Measurements from ENCODE around the gene LYL1. TPM values are rescaled to one million over a fixed set of nuclear protein-coding genes. Genes with fewer than 3 reads are reported as not detected.

Gene LYL1
- total and polyA plus RNA-seq, 2 of the 4 experiments (the other 2 are of a cell fraction) = 0.36 to 0.39 TPM

- peak; percentile 24 for DNase-seq
- dilution Hi-C loops (cut with HindIII; ENCODE audit: low sequenced_read_pairs, unreplicated experiment) = no loop called here
- peak overlapping the region; percentile 100 for H3K27ac ChIP-seq (ENCODE audit: insufficient read depth, low read length)
Observed at GRCh38 chr19:13051557-13052165, 51.0 kb downstream of the LYL1 start.

More at GRCh38 chr19:13051557-13052165, 51.0 kb downstream of the LYL1 start:
- TF ChIP-seq MXI1 (IDR thresholded peaks at IDR 0.05; ENCODE audit: borderline replicate concordance, low read depth, low read length) (0 out of 2 replicates have a peak, but pooled peaks have one; percentile 13), CHD1 (IDR thresholded peaks at IDR 0.05; ENCODE audit: low read depth, low read length) (no peak), RFX5 (IDR thresholded peaks at IDR 0.05; ENCODE audit: low read depth, low read length) (no peak), MAZ (IDR thresholded peaks at IDR 0.05; ENCODE audit: borderline replicate concordance, low read depth, low read length) (peak; percentile 27; the same call in 1 of the 2 replicates)
- H2BK5ac ChIP-seq (ENCODE audit: low read depth, low read length, poor library complexity, severe bottlenecking) = peak overlapping the region; percentile 100
- POLR2A ChIA-PET (ENCODE audit: unreplicated experiment) = interaction anchor here (0.5 kb wide), 1 partner anchor 1496 kb away, joined by 7 read pairs; no protein-coding TSS in a partner anchor
- H4K20me1 ChIP-seq (ENCODE audit: insufficient read depth, low read length) = peaks cover 15% of the 10 kb centered on the region
- H3K56ac ChIP-seq (ENCODE audit: extremely low read depth, insufficient read depth, low read length) = no peak overlapping the region
- CTCF ChIA-PET = interaction anchor here (0.8 kb wide), 1 partner anchor 9 kb away, joined by 3 read pairs; no protein-coding TSS in a partner anchor
- intact Hi-C loops (cut with micrococcal nuclease) (no loop called here), in situ Hi-C loops (cut with MboI; ENCODE audit: low sequenced_read_pairs) (no loop called here)
- peak overlapping the region; percentile 100 for H4K91ac ChIP-seq (ENCODE audit: insufficient read depth, low read depth, low read length)
- peaks cover 47 to 89% of the 10 kb centered on the region in 2 experiments for H3K79me1 ChIP-seq (ENCODE audit: low read depth in 1 of 2, low read length in 2 of 2)
- H4K5ac ChIP-seq (ENCODE audit: low read depth, low read length) = peak overlapping the region; percentile 16; the same call in 1 of the 2 replicates
- ATAC-seq (ENCODE audit: low read depth) = no peak
- 9% methylated on average over 19 of the region's 23 CpGs; no CpG with 5 or more reads in 1 of the 2 experiments for WGBS, 2 experiments (ENCODE audit: extremely low coverage in 2 of 2, insufficient read length in 1 of 2)
- H2BK20ac ChIP-seq (ENCODE audit: low read depth, low read length) = peak overlapping the region; percentile 98; the same call in 1 of the 2 replicates
- H2AK5ac ChIP-seq (ENCODE audit: low read depth, low read length) = peak overlapping the region; percentile 98
- no peak overlapping the region for H3K18ac ChIP-seq (ENCODE audit: low read depth, low read length)
- H4K8ac ChIP-seq (ENCODE audit: low read depth in 2 of 2, low read length in 2 of 2) = peak overlapping the region; percentile 61 to 100; a peak in 3 of 4 replicates
- peaks cover 37% of the 10 kb centered on the region for H3K9me1 ChIP-seq (ENCODE audit: insufficient read depth, low read length)
- peaks cover 16% of the 10 kb centered on the region for H3K36me3 ChIP-seq (ENCODE audit: control insufficient read depth, insufficient read depth, low read length)
- H2BK120ac ChIP-seq (ENCODE audit: low read depth, low read length) = peak overlapping the region; percentile 99
- H3K4me3 ChIP-seq (ENCODE audit: insufficient read depth, low read depth, low read length) = no peak overlapping the region
- H3K23ac ChIP-seq (ENCODE audit: low read depth, low read length) = peak overlapping the region; percentile 72; the same call in 1 of the 2 replicates
- H2AK9ac ChIP-seq (replicated peaks; ENCODE audit: low read depth, low read length, poor library complexity) = peak overlapping the region; percentile 93
- H2AFZ ChIP-seq (replicated peaks; ENCODE audit: low read length, poor library complexity) = peak overlapping the region; percentile 78
- H3K9me3 ChIP-seq (ENCODE audit: control insufficient read depth, insufficient read depth, low read length) = no peaks in the 10 kb centered on the region
- H2BK15ac ChIP-seq (ENCODE audit: low read depth, low read length) = peak overlapping the region; percentile 95; the same call in 1 of the 3 replicates
- H3K9ac ChIP-seq (ENCODE audit: low read depth, low read length) = peak overlapping the region; percentile 35; the same call in 1 of the 2 replicates
- H3K27me3 ChIP-seq (ENCODE audit: control insufficient read depth, insufficient read depth, low read length) = no peaks in the 10 kb centered on the region
- peaks cover 56% of the 10 kb centered on the region for H3K4me1 ChIP-seq (ENCODE audit: control insufficient read depth, insufficient read depth, low read length)
- H3K14ac ChIP-seq (replicated peaks; ENCODE audit: low read depth, low read length) = peak overlapping the region; percentile 82
- no TSS peak for BruUV-seq (replicated peaks)
- peak overlapping the region; percentile 100 for H3K4ac ChIP-seq (ENCODE audit: low read depth, low read length)
- peak overlapping the region; percentile 43; the same call in 1 of the 2 replicates for H3K4me2 ChIP-seq (ENCODE audit: low read depth, low read length)
